Hepatocyte (in vitro differentiated cells): ENCODE measurements around the gene MDP1. TPM values are rescaled to one million over a fixed set of nuclear protein-coding genes. Genes with fewer than 3 reads are reported as not detected.

Experiments
- DNase-seq: peaks from one replicate; pipeline ENCODE4 v3.0.0-alpha.2; 2016; ENCODE audit warnings: low spot score
- H2AFZ ChIP-seq: fragments of 200-600 bp; sonication (generic); 2 replicates; pipeline ENCODE4 v1.6.0; 2016; ENCODE audit warnings: antibody characterized with exemption, mild to moderate bottlenecking
- H3K27ac ChIP-seq: fragments of 200-600 bp; sonication (generic); 2 replicates; pipeline ENCODE4 v1.5.1; 2016; ENCODE audit warnings: mild to moderate bottlenecking
- H3K27me3 ChIP-seq: fragments of 200-600 bp; sonication (generic); 2 replicates; pipeline ENCODE4 v1.6.1; 2016
- H3K36me3 ChIP-seq: fragments of 200-600 bp; sonication (generic); replicated peaks from 2 replicates; pipeline ENCODE4 v1.5.1; 2016; ENCODE audit warnings: low read depth; ENCODE audit not compliant: insufficient read depth
- H3K4me1 ChIP-seq: fragments of 200-600 bp; sonication (generic); 2 replicates; pipeline ENCODE4 v1.5.1; 2016; ENCODE audit warnings: mild to moderate bottlenecking, moderate library complexity; ENCODE audit not compliant: insufficient read depth
- H3K4me2 ChIP-seq: fragments of 200-600 bp; sonication (generic); 2 replicates; pipeline ENCODE4 v1.6.0; 2016
- H3K4me3 ChIP-seq: fragments of 200-600 bp; sonication (generic); 2 replicates; pipeline ENCODE4 v1.5.1; 2016; ENCODE audit warnings: mild to moderate bottlenecking
- H3K79me2 ChIP-seq: fragments of 200-600 bp; sonication (generic); 2 replicates; pipeline ENCODE4 v1.6.0; 2017; ENCODE audit warnings: mild to moderate bottlenecking
- H3K9me2 ChIP-seq: fragments of 200-600 bp; sonication (generic); replicated peaks from 2 replicates; pipeline ENCODE4 v1.6.0; 2017; ENCODE audit warnings: mild to moderate bottlenecking; ENCODE audit not compliant: insufficient read depth
- H3K9me3 ChIP-seq: fragments of 200-600 bp; sonication (generic); 2 replicates; pipeline ENCODE4 v1.5.1; 2016; ENCODE audit warnings: low read depth, mild to moderate bottlenecking
- H4K20me1 ChIP-seq: fragments of 200-600 bp; sonication (generic); 2 replicates; pipeline ENCODE4 v1.6.0; 2016; ENCODE audit warnings: mild to moderate bottlenecking; ENCODE audit not compliant: insufficient read depth, poor library complexity, severe bottlenecking
- EZH2 ChIP-seq: fragments of 200-600 bp; sonication (generic); IDR thresholded peaks from 2 replicates; pipeline ENCODE4 v1.6.1; 2016; ENCODE audit warnings: antibody characterized with exemption, mild to moderate bottlenecking, borderline replicate concordance
- EZH2phosphoT487 ChIP-seq: fragments of 200-600 bp; sonication (generic); IDR thresholded peaks from one replicate; pipeline ENCODE4 v1.6.1; 2018; ENCODE audit warnings: antibody characterized with exemption, mild to moderate bottlenecking, low read depth, moderate library complexity; ENCODE audit not compliant: unreplicated experiment, severe bottlenecking
- WGBS: methylation state at CpG from one replicate; pipeline ENCODE4 v1.1.6; 2016; ENCODE audit warnings: low lambda C conversion rate; ENCODE audit errors: missing lambda C conversion rate; 5-methylcytosine and 5-hydroxymethylcytosine counted together
- polyA plus RNA-seq: library from polyadenylated mRNA; unstranded; fragments of >200 nt; fragmentation: Nextera tagmentation; extraction: Ambion mirVana; gene quantifications from 2 replicates; pipeline ENCODE4 v1.2.1, GENCODE V29; 2016
- total RNA-seq: library from RNA; depleted of rRNA; stranded (reverse); fragments of >200 nt; gene quantifications from 2 replicates; pipeline ENCODE4 v1.2.3, GENCODE V29; 2014
- TF ChIP-seq, protein P1 (sequence below): fragments of 200-600 bp; sonication (generic); IDR thresholded peaks from 2 replicates; pipeline ENCODE4 v1.5.1; 2016; ENCODE audit warnings: antibody characterized with exemption, mild to moderate bottlenecking; ENCODE audit not compliant: poor library complexity

Gene MDP1
- total and polyA plus RNA-seq, 2 experiments from 2014 or later = 8.0 to 16.1 TPM

DNA sequence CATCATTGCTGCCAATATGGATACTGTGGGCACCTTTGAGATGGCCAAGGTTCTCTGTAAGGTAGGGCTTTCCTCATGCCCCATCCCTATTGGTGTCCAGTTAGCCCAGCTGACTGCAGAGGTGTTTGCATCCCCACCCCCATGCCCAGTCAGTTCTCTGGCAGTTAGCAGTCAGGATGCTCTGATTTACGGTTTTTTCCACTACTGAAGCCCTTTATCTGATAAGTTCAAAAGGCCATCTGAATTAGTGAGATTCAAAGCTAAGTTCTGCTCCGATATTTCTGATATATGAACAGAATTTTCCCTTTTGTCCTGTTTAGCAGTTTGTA, 17.6 kb upstream of the MDP1 start:
- 47% methylated on average over 2 of the region's 2 CpGs for WGBS
- Histone ChIP-seq H3K4me1 (peaks cover 20% of the 10 kb centered on the region), H3K79me2 (peaks cover 62% of the 10 kb centered on the region), H3K9me2 (no peaks in the 10 kb centered on the region), H3K27me3 (no peaks in the 10 kb centered on the region), H3K27ac (peak overlapping the region; percentile 96), H3K4me2 (peak overlapping the region; percentile 87), H3K9me3 (no peaks in the 10 kb centered on the region), H3K36me3 (no peaks in the 10 kb centered on the region), H3K4me3 (peak overlapping the region; percentile 96), H4K20me1 (no peaks in the 10 kb centered on the region), H2AFZ (no peak overlapping the region)
- DNase-seq = no peak
- TF ChIP-seq EZH2phosphoT487 = no peak
- TF ChIP-seq, protein P1, sequence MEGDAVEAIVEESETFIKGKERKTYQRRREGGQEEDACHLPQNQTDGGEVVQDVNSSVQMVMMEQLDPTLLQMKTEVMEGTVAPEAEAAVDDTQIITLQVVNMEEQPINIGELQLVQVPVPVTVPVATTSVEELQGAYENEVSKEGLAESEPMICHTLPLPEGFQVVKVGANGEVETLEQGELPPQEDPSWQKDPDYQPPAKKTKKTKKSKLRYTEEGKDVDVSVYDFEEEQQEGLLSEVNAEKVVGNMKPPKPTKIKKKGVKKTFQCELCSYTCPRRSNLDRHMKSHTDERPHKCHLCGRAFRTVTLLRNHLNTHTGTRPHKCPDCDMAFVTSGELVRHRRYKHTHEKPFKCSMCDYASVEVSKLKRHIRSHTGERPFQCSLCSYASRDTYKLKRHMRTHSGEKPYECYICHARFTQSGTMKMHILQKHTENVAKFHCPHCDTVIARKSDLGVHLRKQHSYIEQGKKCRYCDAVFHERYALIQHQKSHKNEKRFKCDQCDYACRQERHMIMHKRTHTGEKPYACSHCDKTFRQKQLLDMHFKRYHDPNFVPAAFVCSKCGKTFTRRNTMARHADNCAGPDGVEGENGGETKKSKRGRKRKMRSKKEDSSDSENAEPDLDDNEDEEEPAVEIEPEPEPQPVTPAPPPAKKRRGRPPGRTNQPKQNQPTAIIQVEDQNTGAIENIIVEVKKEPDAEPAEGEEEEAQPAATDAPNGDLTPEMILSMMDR = no peak
- TF ChIP-seq EZH2 = no peak

DNA sequence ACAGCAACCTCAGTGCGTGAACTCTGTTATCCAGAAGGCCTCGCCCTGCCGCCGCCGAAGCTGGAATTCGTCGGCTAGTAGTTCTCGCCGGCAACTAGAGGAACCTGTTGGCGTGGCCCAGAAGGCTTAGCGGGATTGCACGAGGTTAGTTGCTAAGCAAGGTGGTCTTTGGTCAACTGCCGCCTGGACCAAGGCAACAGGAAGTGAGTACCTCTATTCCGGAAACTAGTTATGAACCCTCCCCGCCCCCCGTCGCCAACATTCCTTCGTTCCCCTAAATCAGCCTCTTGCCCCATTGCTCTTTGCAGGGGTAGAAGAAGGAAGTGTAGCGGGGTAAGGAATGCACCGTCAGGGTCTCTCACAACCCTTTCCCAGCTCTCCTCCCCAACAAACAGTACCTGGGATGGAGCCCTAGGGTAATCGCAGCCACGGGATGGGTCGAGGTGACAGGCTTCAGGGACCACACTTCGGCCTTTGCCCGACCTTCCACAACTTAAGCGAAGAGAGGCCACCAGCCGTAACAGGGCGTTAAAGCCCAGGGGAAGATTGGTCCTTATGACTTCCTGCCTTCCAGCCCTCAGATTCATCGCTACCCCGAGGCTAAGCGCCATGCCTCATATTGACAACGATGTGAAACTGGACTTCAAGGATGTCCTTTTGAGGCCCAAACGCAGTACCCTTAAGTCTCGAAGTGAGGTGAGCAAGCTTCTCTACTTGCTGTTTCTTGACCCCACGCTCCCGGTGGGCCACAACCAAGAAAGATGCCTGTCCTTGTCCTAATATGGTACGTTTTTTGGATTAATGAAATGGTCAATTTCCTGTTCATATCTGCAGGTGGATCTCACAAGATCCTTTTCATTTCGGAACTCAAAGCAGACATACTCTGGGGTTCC, 17.0 kb upstream of the MDP1 start, which contains the start of gene GMPR2:
Gene GMPR2 (plus strand): TSS at position 285 of the 893 bp plus-strand sequence. CDS start 325 bp downstream, at position 610.
- Histone ChIP-seq H3K9me3 (no peaks in the 10 kb centered on the region), H3K9me2 (no peaks in the 10 kb centered on the region), H3K27ac (peak within 1 kb of the TSS; percentile 96), H3K4me3 (peak within 1 kb of the TSS; percentile 96), H3K36me3 (no peaks in the 10 kb centered on the region), H3K4me1 (peaks cover 20% of the 10 kb centered on the region), H3K79me2 (peaks cover 67% of the 10 kb centered on the region), H3K27me3 (no peaks in the 10 kb centered on the region), H3K4me2 (peak within 1 kb of the TSS; percentile 87), H2AFZ (peak within 1 kb of the TSS; percentile 98), H4K20me1 (no peaks in the 10 kb centered on the region)
- WGBS = 10% methylated on average over 38 of the region's 38 CpGs
- DNase-seq = peak; percentile 26
- TF ChIP-seq EZH2phosphoT487 = no peak
- TF ChIP-seq, protein P1 = no peak
- TF ChIP-seq EZH2 = no peak

DNA sequence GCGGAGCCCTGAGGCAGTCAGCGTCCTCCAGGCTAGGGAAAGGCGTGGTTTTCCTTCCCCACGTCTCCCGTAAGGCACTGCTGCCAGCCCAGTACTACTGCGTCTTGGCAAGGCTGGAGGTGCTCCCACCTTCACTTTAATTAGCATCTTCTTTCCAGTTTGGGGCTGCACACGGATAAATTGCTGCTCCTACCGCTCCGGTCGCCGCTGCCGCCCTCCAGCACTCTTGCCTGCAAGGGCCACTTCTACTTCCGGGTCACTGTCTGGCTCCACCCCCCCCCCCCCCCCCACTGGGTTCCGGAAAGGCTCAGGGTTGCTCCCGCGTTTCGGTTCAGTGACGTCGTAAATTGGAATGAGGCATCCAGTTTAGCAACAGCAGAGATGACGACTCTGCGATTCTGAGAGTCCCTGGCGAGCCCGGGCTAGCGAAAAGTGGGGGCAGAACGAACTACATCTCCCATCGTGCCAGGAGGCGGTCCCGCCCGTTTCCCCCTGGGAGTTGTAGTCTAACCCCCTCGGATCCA, 16.3 kb upstream of the MDP1 start, which contains the start of gene NEDD8:
Gene NEDD8 (minus strand): TSS at position 247 of the 524 bp plus-strand sequence. CDS start 100 bp downstream, at position 147.
- Histone ChIP-seq H3K27ac (peak within 1 kb of the TSS; percentile 96), H3K27me3 (no peaks in the 10 kb centered on the region), H3K9me3 (no peaks in the 10 kb centered on the region), H3K36me3 (no peaks in the 10 kb centered on the region), H2AFZ (peak within 1 kb of the TSS; percentile 98), H3K9me2 (no peaks in the 10 kb centered on the region), H3K79me2 (peaks cover 74% of the 10 kb centered on the region), H3K4me2 (peak within 1 kb of the TSS; percentile 87), H3K4me1 (peaks cover 20% of the 10 kb centered on the region), H4K20me1 (no peaks in the 10 kb centered on the region), H3K4me3 (peak within 1 kb of the TSS; percentile 96)
- TF ChIP-seq, protein P1 = no peak
- no peak for TF ChIP-seq EZH2phosphoT487
- TF ChIP-seq EZH2 = no peak
- under 1% methylated on average over 30 of the region's 30 CpGs for WGBS
- DNase-seq = peak; percentile 91
